Smooth muscle cell (in vitro differentiated cells): ENCODE data around the gene MAML1. TPM values are rescaled to one million over a fixed set of nuclear protein-coding genes. Genes with fewer than 3 reads are reported as not detected.
A peak's percentile ranks its signal among the peaks of the same experiment; 100 is the strongest.
"Not testable (repeated sequence)": the region's sequence is repeated elsewhere in the genome, so short reads cannot be mapped to it uniquely, and the experiment has no call there.

Experiments
- DNase-seq: peaks from one replicate; lab custom pipeline; 2025; ENCODE audit not compliant: unreplicated experiment; lab: John Stamatoyannopoulos, UW
- H2AFZ ChIP-seq: fragments of 200-600 bp; sonication (generic); 2 replicates; pipeline ENCODE4 v1.6.0; 2016; ENCODE audit warnings: antibody characterized with exemption, low read depth, mild to moderate bottlenecking
- H3F3A ChIP-seq: fragments of 200-600 bp; sonication (generic); 2 replicates; pipeline ENCODE4 v1.6.0; 2017; ENCODE audit warnings: antibody characterized with exemption, low read depth
- H3K27ac ChIP-seq: fragments of 200-600 bp; sonication (generic); 2 replicates; pipeline ENCODE4 v1.5.1; 2016; ENCODE audit warnings: low read depth, mild to moderate bottlenecking
- H3K27me3 ChIP-seq: fragments of 200-600 bp; sonication (generic); 2 replicates; pipeline ENCODE4 v1.6.1; 2016; ENCODE audit warnings: low read depth, mild to moderate bottlenecking
- H3K36me3 ChIP-seq: fragments of 200-600 bp; sonication (generic); 2 replicates; pipeline ENCODE4 v1.5.1; 2016; ENCODE audit warnings: low read depth
- H3K4me1 ChIP-seq: fragments of 200-600 bp; sonication (generic); 2 replicates; pipeline ENCODE4 v1.5.1; 2016; ENCODE audit warnings: low read depth
- H3K4me2 ChIP-seq: fragments of 200-600 bp; sonication (generic); 2 replicates; pipeline ENCODE4 v1.6.0; 2016; ENCODE audit warnings: mild to moderate bottlenecking
- H3K4me3 ChIP-seq: fragments of 200-600 bp; sonication (generic); 2 replicates; pipeline ENCODE4 v1.5.1; 2016; ENCODE audit warnings: mild to moderate bottlenecking
- H3K79me2 ChIP-seq: fragments of 200-600 bp; sonication (generic); 2 replicates; pipeline ENCODE4 v1.6.0; 2016; ENCODE audit warnings: low read depth, mild to moderate bottlenecking
- H3K9ac ChIP-seq: fragments of 200-600 bp; sonication (generic); 2 replicates; pipeline ENCODE4 v1.6.0; 2016; ENCODE audit warnings: low read depth
- H3K9me3 ChIP-seq: fragments of 200-600 bp; sonication (generic); replicated peaks from 2 replicates; pipeline ENCODE4 v1.5.1; 2016; ENCODE audit warnings: low read depth
- H4K20me1 ChIP-seq: fragments of 200-600 bp; sonication (generic); 2 replicates; pipeline ENCODE4 v1.6.0; 2016; ENCODE audit warnings: low read depth
- WGBS: methylation state at CpG from one replicate; pipeline ENCODE4 v1.1.7; 2016; ENCODE audit warnings: low lambda C conversion rate; 5-methylcytosine and 5-hydroxymethylcytosine counted together
- polyA plus RNA-seq: library from polyadenylated mRNA; unstranded; fragments of >200 nt; fragmentation: Nextera tagmentation; extraction: Ambion mirVana; gene quantifications from 2 replicates; pipeline ENCODE4 v1.2.1, GENCODE V29; 2016
- total RNA-seq: library from RNA; depleted of rRNA; stranded (reverse); fragments of >200 nt; gene quantifications from 2 replicates; pipeline ENCODE4 v1.2.3, GENCODE V29; 2014
- TF ChIP-seq, protein P1 (sequence below): fragments of 200-600 bp; sonication (generic); IDR thresholded peaks from 2 replicates; pipeline ENCODE4 v1.5.1; 2017; ENCODE audit warnings: borderline replicate concordance, mild to moderate bottlenecking, antibody characterized with exemption; ENCODE audit not compliant: insufficient read depth, poor library complexity, severe bottlenecking

The MAML1 gene
- total and polyA plus RNA-seq, 2 experiments from 2014 or later: 9.9 to 11.5 TPM

DNA sequence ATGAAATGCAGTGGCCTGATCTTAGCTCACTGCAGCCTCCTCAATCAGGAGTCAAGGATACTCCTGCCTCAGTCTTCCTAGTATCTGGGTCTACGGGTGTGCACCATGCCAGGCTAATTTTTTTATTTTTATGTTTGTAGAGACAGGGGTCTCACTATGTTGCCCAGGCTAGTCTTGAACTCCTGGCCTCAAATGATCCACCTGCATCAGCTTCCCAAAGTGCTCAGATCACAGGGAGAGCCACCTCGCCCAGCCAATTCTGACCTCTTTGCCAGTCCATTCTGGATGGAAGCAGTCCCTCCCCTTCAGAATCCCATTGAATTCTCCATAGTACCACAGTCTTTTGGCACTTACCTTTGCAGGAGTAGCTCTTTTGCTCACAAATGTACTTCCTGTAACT lies 35.5 kb upstream of the MAML1 start:
- H4K20me1 ChIP-seq: peaks cover 27% of the 10 kb centered on the region
- DNase-seq: no peak
- peaks cover 13% of the 10 kb centered on the region for H3K4me1 ChIP-seq
- no peak overlapping the region for H3K9ac ChIP-seq
- TF ChIP-seq, protein P1, sequence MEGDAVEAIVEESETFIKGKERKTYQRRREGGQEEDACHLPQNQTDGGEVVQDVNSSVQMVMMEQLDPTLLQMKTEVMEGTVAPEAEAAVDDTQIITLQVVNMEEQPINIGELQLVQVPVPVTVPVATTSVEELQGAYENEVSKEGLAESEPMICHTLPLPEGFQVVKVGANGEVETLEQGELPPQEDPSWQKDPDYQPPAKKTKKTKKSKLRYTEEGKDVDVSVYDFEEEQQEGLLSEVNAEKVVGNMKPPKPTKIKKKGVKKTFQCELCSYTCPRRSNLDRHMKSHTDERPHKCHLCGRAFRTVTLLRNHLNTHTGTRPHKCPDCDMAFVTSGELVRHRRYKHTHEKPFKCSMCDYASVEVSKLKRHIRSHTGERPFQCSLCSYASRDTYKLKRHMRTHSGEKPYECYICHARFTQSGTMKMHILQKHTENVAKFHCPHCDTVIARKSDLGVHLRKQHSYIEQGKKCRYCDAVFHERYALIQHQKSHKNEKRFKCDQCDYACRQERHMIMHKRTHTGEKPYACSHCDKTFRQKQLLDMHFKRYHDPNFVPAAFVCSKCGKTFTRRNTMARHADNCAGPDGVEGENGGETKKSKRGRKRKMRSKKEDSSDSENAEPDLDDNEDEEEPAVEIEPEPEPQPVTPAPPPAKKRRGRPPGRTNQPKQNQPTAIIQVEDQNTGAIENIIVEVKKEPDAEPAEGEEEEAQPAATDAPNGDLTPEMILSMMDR: no peak
- no peaks in the 10 kb centered on the region for H3K9me3 ChIP-seq
- 95% methylated on average over 2 of the region's 2 CpGs for WGBS
- H3K79me2 ChIP-seq: peaks cover 39% of the 10 kb centered on the region
- H3K27ac ChIP-seq: peak overlapping the region; percentile 96
- H2AFZ ChIP-seq: no peak overlapping the region
- H3K27me3 ChIP-seq: no peaks in the 10 kb centered on the region
- no peak overlapping the region for H3K4me3 ChIP-seq
- peak overlapping the region; percentile 87 for H3K4me2 ChIP-seq
- H3F3A ChIP-seq: no peaks in the 10 kb centered on the region
- no peaks in the 10 kb centered on the region for H3K36me3 ChIP-seq

GRCh38 chr5:179697543-179697942 lies 35.1 kb upstream of the MAML1 start:
- Histone ChIP-seq H4K20me1 (peaks cover 31% of the 10 kb centered on the region), H3K4me3 (peak overlapping the region; percentile 85), H3K9ac (peak overlapping the region; percentile 88), H3K27ac (peak overlapping the region; percentile 96), H3K4me1 (peaks cover 13% of the 10 kb centered on the region), H2AFZ (peak overlapping the region; percentile 94), H3K4me2 (peak overlapping the region; percentile 87), H3K79me2 (peaks cover 43% of the 10 kb centered on the region)
- H3K36me3 ChIP-seq, H3F3A ChIP-seq, DNase-seq, H3K9me3 ChIP-seq, H3K27me3 ChIP-seq: not testable (repeated sequence)
- WGBS: 93% methylated on average over 15 of the region's 15 CpGs

- Histone ChIP-seq H3K27ac (peak overlapping the region; percentile 96), H3K9me3 (no peaks in the 10 kb centered on the region), H3K4me2 (peak overlapping the region; percentile 90), H3K4me3 (peak overlapping the region; percentile 85), H2AFZ (peak overlapping the region; percentile 94), H3F3A (no peaks in the 10 kb centered on the region), H3K27me3 (no peaks in the 10 kb centered on the region), H3K9ac (peak overlapping the region; percentile 96), H3K36me3 (no peaks in the 10 kb centered on the region), H4K20me1 (peaks cover 38% of the 10 kb centered on the region), H3K4me1 (peaks cover 13% of the 10 kb centered on the region), H3K79me2 (peaks cover 50% of the 10 kb centered on the region)
- WGBS: 3% methylated on average over 56 of the region's 72 CpGs
- TF ChIP-seq, protein P1: no peak
- DNase-seq: peak; percentile 94
Measured at GRCh38 chr5:179697993-179698934, 34.4 kb upstream of the MAML1 start.

DNA sequence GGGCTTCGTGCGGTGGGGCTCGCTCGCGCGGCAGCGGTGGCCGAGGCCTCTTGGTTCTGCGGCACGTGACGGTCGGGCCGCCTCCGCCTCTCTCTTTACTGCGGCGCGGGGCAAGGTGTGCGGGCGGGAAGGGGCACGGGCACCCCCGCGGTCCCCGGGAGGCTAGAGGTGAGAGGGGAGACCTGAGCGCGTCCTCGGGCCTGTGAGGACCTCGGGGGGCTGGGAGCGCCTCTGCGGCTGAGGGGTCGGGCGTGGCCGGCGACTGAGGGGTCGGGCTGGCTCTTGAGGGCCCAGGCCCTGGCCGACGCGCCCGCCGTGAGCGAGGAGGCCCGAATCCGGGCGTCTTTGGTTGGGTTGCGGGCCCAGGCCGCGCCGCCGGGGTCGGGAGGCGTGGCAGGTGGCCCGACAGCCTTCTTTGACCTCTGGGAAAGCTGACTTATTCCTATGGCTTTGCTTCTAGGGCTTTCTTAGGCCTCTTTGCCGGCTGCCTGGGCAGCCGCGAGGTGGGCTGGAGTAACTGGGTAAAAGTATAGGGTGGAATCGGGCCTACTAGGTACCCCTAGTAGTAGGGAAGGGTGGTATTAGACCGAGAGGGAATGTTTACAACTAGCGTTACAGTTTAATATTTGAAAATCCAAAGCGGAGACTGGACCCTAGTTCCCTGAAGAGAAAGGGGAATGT lies 33.5 kb upstream of the MAML1 start, which contains the start of gene CANX:
TSS of gene CANX (plus strand) at position 33 of the 681 bp plus-strand sequence. CDS start 6,715 bp downstream, outside the sequence.
- H3K9ac ChIP-seq: peak within 1 kb of the TSS; percentile 96
- peaks cover 47% of the 10 kb centered on the region for H4K20me1 ChIP-seq
- DNase-seq: no peak
- peak within 1 kb of the TSS; percentile 85 for H3K4me3 ChIP-seq
- no peaks in the 10 kb centered on the region for H3K36me3 ChIP-seq
- H3F3A ChIP-seq: no peaks in the 10 kb centered on the region
- peaks cover 13% of the 10 kb centered on the region for H3K4me1 ChIP-seq
- no peaks in the 10 kb centered on the region for H3K27me3 ChIP-seq
- TF ChIP-seq, protein P1: no peak
- under 1% methylated on average over 33 of the region's 58 CpGs for WGBS
- peaks cover 58% of the 10 kb centered on the region for H3K79me2 ChIP-seq
- peak within 1 kb of the TSS; percentile 94 for H2AFZ ChIP-seq
- no peaks in the 10 kb centered on the region for H3K9me3 ChIP-seq
- H3K27ac ChIP-seq: peak within 1 kb of the TSS; percentile 96
- H3K4me2 ChIP-seq: peak within 1 kb of the TSS; percentile 90
